Measurements from ENCODE around the gene JAML.

Gene JAML

DNA sequence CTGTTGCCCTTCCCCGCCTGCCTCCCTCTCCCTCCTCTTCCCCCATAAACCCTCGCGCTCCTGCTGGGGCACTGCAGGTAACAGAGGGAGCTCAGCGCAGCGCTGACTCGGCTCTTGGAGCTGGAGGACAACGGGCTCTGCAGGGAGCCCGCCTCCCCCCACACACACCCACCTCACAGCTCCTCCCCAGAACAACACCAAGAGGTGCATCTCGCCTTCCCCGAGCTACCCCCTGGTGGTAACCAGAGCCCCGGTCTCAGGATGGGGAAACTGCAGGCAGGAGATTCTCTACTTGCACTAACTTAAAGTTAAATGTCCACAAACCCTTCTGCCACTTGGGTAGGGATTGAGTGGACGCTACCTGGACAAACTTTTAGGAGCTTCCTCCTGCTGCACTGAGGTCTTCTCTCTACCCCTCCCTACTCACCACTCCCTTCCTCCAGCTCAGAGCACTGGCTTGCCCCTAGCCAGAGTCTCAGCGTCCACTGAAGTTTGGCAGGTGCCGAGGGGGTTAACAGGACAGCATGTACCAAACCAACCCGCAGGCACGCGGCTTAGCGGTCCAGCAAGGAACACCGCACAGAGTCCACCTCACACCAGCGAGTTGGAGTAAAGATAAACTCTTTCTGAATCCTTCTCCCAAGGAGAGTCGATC is 68.2 kb downstream of the JAML start:
- H3K9ac ChIP-seq (ENCODE audit: insufficient read length), result no peak overlapping the region
- H3K4me3 ChIP-seq, result no peak overlapping the region; the same call in 1 of the 2 replicates
- no peak for TF ChIP-seq POLR2AphosphoS5 (IDR thresholded peaks at IDR 0.05; ENCODE audit: borderline replicate concordance, low read depth, low read length)
- no peak for TF ChIP-seq EZH2 (IDR thresholded peaks at IDR 0.05)
- no peak for TF ChIP-seq FOXP2 (optimal IDR thresholded peaks at IDR 0.05; ENCODE audit: control extremely low read depth, extremely low read length, insufficient read depth)
- no peaks in the 10 kb centered on the region for H3K9me3 ChIP-seq (ENCODE audit: low read depth, low read length)
- no peak overlapping the region for H3K27ac ChIP-seq
- DNase-seq (ENCODE audit: low read depth, low spot score), result no peak
- H3K36me3 ChIP-seq (ENCODE audit: insufficient read depth, low read length), result no peaks in the 10 kb centered on the region

DNA sequence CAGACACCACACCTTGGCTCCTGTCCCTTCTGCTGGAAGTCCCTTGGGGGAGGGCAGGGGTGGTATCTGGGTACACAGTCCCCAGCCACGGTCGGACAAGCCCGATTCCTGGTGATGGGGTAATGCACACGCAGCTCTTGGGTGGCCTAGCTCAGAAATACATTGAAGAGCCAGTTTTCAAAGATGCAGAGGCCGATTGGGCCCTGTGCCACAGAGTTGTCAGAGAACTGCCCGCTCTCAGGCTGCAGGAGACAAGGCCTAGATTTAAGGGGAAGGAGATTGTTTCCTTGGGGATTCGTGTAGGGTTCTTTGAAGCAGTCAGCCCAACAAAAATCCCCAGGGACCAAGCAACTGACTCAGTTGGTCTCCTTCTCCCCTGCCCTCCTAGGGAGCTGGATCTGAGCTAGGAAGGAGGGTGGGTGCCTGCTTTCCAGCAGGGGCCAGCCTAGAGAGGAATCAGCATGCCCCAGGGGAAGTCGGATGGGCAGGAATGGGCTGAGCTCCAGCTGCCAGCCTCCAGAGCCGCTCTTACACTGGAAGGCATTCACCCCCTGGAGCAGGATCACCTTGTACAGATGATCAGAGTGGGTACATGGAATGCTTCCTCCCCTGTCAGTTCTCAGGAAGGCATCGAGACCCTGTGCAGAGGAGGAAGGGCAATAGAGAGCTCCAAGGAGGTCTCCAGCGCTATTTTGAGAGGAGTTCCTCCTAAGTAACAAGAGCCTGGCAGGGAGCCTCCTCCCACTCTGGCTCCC is 68.9 kb downstream of the JAML start:
- Histone ChIP-seq H3K4me3 (no peak overlapping the region; the same call in 1 of the 2 replicates), H3K9ac (ENCODE audit: insufficient read length) (no peak overlapping the region), H3K36me3 (ENCODE audit: insufficient read depth, low read length) (no peaks in the 10 kb centered on the region), H3K9me3 (ENCODE audit: low read depth, low read length) (no peaks in the 10 kb centered on the region), H3K27ac (no peak overlapping the region)
- DNase-seq (ENCODE audit: low read depth, low spot score), result no peak
- TF ChIP-seq POLR2AphosphoS5 (IDR thresholded peaks at IDR 0.05; ENCODE audit: borderline replicate concordance, low read depth, low read length) (no peak), FOXP2 (optimal IDR thresholded peaks at IDR 0.05; ENCODE audit: control extremely low read depth, extremely low read length, insufficient read depth) (no peak), EZH2 (IDR thresholded peaks at IDR 0.05) (no peak)

DNA sequence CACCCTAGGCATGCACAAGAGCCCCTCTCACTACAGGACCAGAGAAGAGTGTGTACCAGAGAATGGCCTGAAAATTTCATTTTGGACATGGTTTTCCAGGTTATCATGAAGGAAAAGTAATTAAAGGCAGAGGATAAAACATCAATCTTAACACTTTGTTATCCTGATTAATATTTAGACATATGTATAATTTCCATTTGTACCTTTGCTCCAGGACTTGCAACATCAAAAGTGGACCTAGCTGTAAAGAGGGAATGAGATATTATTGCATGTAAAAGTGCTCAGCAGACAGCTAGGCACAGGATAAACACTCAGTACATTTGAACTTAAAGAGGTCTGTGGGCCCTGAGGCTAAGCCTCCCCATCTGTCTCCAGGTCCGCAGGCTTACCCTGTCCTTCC is 70.2 kb downstream of the JAML start:
- TF ChIP-seq POLR2AphosphoS5 (IDR thresholded peaks at IDR 0.05; ENCODE audit: borderline replicate concordance, low read depth, low read length) (no peak), EZH2 (IDR thresholded peaks at IDR 0.05) (no peak), FOXP2 (optimal IDR thresholded peaks at IDR 0.05; ENCODE audit: control extremely low read depth, extremely low read length, insufficient read depth) (no peak)
- Histone ChIP-seq H3K36me3 (ENCODE audit: insufficient read depth, low read length) (no peaks in the 10 kb centered on the region), H3K27ac (no peak overlapping the region), H3K9ac (ENCODE audit: insufficient read length) (no peak overlapping the region), H3K9me3 (ENCODE audit: low read depth, low read length) (no peaks in the 10 kb centered on the region), H3K4me3 (no peak overlapping the region)
- no peak for DNase-seq (ENCODE audit: low read depth, low spot score)

DNA sequence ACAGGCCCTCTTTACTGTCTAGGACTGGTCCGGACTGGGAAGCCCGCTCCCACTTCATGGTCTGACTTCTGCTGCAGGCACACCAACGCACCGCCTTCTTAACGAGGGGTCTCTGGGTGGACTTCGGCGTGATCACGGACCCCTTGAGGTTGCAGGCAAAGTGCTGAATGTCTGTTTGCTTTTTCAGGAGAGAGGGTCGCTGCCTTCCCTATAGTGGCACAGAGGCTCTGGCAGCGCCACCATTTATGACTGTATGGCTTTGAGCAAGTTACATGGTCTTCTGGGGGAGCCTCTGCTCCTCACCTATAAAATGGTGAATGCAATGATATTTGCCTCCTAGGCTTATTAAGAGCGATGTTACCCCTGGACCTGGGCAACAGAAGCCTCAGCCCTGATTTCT is 70.8 kb downstream of the JAML start:
- Histone ChIP-seq H3K36me3 (ENCODE audit: insufficient read depth, low read length) (no peaks in the 10 kb centered on the region), H3K4me3 (no peak overlapping the region), H3K9me3 (ENCODE audit: low read depth, low read length) (no peaks in the 10 kb centered on the region), H3K27ac (no peak overlapping the region), H3K9ac (ENCODE audit: insufficient read length) (no peak overlapping the region)
- TF ChIP-seq POLR2AphosphoS5 (IDR thresholded peaks at IDR 0.05; ENCODE audit: borderline replicate concordance, low read depth, low read length) (no peak), FOXP2 (optimal IDR thresholded peaks at IDR 0.05; ENCODE audit: control extremely low read depth, extremely low read length, insufficient read depth) (no peak), EZH2 (IDR thresholded peaks at IDR 0.05) (no peak)
- no peak for DNase-seq (ENCODE audit: low read depth, low spot score)

DNA sequence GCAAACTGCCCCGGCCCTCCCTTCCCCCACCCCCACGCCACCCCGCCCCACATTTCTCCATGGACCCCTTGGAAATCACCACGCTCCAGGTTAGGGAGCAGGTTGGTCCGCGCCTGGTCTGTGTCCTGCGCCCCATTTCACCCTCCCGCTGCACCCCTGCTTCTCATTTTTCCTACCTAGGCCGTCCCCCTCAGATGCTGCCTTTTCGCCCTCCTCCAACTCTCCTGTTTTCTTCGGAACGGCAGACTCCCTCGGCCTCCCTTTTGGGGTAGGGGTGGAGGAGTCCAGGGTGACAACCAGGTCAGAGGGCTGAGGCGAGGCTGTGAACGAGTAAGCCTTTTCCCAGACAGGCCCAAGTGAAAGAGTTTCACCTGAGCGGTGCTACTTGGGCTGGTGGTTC is 71.3 kb downstream of the JAML start:
- no peak for DNase-seq (ENCODE audit: low read depth, low spot score)
- TF ChIP-seq POLR2AphosphoS5 (IDR thresholded peaks at IDR 0.05; ENCODE audit: borderline replicate concordance, low read depth, low read length), result no peak
- no peak for TF ChIP-seq EZH2 (IDR thresholded peaks at IDR 0.05)
- no peak for TF ChIP-seq FOXP2 (optimal IDR thresholded peaks at IDR 0.05; ENCODE audit: control extremely low read depth, extremely low read length, insufficient read depth)
- no peaks in the 10 kb centered on the region for H3K36me3 ChIP-seq (ENCODE audit: insufficient read depth, low read length)
- H3K27ac ChIP-seq, result no peak overlapping the region
- no peak overlapping the region for H3K4me3 ChIP-seq
- H3K9ac ChIP-seq (ENCODE audit: insufficient read length), result no peak overlapping the region
- H3K9me3 ChIP-seq (ENCODE audit: low read depth, low read length), result no peaks in the 10 kb centered on the region

DNA sequence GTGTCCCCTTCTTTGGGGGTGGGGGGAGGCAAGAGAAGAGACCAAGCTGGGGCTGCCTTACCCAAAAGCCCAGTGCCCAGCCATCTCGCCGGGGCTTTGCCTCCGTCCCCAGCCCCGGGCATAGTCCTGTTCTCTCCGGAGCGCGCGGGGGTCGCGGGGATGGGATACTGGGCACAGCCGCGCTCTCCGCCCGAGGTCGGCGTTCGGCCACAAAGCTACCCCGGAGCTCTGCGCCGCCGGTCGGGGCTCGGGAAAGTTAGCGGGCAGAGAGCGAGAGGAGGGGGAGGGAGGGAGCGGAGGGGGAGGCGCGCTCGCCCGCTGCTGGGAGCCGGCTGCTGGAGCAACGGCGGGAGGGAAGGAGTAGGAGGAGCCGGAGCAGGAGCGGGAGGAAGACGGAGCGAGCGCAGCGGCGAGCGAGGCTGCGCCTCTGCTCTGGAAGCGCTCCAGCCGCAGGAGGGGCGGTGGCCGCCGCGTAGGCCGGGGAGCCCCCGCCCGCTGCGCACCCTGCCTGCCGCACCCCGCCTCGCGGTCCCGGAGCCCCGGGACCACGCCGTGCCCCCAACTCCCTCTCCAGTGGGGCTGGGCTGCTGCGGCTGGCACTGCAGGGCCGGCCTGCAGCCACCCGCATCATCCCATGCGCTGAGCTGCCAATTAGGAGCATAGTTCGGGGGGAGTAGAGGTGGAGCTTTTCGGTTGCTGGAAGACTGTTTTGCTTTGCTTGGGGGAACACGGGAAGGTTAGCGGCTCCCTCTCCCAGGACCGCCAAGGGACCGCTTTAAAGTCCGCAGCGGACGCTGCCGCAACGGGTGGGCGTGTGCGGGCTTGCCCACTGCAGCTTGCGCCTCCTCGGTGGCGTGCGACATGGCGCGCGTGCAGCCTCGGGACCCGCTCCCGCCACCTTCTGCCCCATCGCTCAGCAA is 72.0 kb downstream of the JAML start, which contains the start of gene SCN4B:
Gene SCN4B, minus strand, starts transcription at position 272 of the 920 bp plus-strand sequence. Its CDS starts 150 bp downstream, at position 122.
- peak within 1 kb of the TSS; percentile 62 for H3K9ac ChIP-seq (ENCODE audit: insufficient read length)
- H3K4me3 ChIP-seq, result peak within 1 kb of the TSS; percentile 81
- DNase-seq (ENCODE audit: low read depth, low spot score), result no peak
- H3K9me3 ChIP-seq (ENCODE audit: low read depth, low read length), result no peaks in the 10 kb centered on the region
- no peak within 1 kb of the TSS for H3K27ac ChIP-seq
- no peaks in the 10 kb centered on the region for H3K36me3 ChIP-seq (ENCODE audit: insufficient read depth, low read length)
- TF ChIP-seq EZH2 (IDR thresholded peaks at IDR 0.05) (no peak), POLR2AphosphoS5 (IDR thresholded peaks at IDR 0.05; ENCODE audit: borderline replicate concordance, low read depth, low read length) (no peak), FOXP2 (optimal IDR thresholded peaks at IDR 0.05; ENCODE audit: control extremely low read depth, extremely low read length, insufficient read depth) (no peak)

DNA sequence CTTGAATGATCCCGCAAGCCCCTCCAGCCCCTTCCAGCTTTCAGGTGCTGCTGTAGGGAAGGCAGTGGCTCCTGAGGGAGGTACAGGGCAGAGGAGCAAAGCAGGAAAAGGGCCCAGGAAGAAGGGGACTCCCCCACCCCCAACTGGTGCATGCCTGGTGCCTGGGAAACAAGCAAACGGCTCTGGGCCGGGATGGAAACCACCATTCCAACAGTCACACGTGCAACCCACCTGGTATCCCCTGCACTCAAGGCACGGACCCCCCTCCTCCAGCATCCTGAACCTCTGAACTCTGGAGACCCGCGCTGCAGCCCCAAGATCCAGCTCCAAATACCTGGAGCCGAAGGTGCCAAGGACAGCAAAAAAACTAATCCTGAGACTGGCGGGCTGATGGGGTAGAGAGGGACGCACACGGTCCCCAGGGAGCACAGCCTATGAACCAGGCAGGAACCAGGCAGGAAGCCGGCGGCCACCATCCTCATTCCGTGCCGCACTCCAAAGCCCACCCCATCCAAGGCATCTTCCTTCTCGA is 72.7 kb downstream of the JAML start:
- TF ChIP-seq EZH2 (IDR thresholded peaks at IDR 0.05), result no peak
- TF ChIP-seq POLR2AphosphoS5 (IDR thresholded peaks at IDR 0.05; ENCODE audit: borderline replicate concordance, low read depth, low read length), result no peak
- no peak for TF ChIP-seq FOXP2 (optimal IDR thresholded peaks at IDR 0.05; ENCODE audit: control extremely low read depth, extremely low read length, insufficient read depth)
- H3K9ac ChIP-seq (ENCODE audit: insufficient read length), result peak overlapping the region; percentile 62
- H3K4me3 ChIP-seq, result peak overlapping the region; percentile 81
- no peak for DNase-seq (ENCODE audit: low read depth, low spot score)
- no peak overlapping the region for H3K27ac ChIP-seq
- H3K9me3 ChIP-seq (ENCODE audit: low read depth, low read length), result no peaks in the 10 kb centered on the region
- H3K36me3 ChIP-seq (ENCODE audit: insufficient read depth, low read length), result no peaks in the 10 kb centered on the region

Measured in SK-N-MC (cell line).